ENCODE measurements around the gene DMRTB1. TPM values are rescaled to one million over a fixed set of nuclear protein-coding genes. Genes with fewer than 3 reads are reported as not detected.

The DMRTB1 gene
- total RNA-seq, 1 experiment from 2014 or later = not detected

- ChIA-PET CTCF (no interaction called here), POLR2A (ENCODE audit: unreplicated experiment) (interaction anchor here (0.6 kb wide), 1 partner anchor 383 kb away, joined by 4 read pairs; no protein-coding TSS in a partner anchor)
- H3K4me2 ChIP-seq (ENCODE audit: low read length) = no peak overlapping the region
- H3K9ac ChIP-seq (ENCODE audit: low read length) = no peak overlapping the region
- no peaks in the 10 kb centered on the region for H3K79me2 ChIP-seq (ENCODE audit: low read length)
- H3F3A ChIP-seq (ENCODE audit: low read length, unreplicated experiment) = no peaks in the 10 kb centered on the region
- H3K27me3 ChIP-seq (ENCODE audit: low read length) = peaks cover 16% of the 10 kb centered on the region; the same call in 1 of the 2 replicates
- DNase-seq (no peak), ATAC-seq (no peak)
- H3K27ac ChIP-seq (ENCODE audit: low read length) = no peak overlapping the region
- H3K9me3 ChIP-seq (ENCODE audit: low read length) = no peaks in the 10 kb centered on the region
- TF ChIP-seq, protein P1, sequence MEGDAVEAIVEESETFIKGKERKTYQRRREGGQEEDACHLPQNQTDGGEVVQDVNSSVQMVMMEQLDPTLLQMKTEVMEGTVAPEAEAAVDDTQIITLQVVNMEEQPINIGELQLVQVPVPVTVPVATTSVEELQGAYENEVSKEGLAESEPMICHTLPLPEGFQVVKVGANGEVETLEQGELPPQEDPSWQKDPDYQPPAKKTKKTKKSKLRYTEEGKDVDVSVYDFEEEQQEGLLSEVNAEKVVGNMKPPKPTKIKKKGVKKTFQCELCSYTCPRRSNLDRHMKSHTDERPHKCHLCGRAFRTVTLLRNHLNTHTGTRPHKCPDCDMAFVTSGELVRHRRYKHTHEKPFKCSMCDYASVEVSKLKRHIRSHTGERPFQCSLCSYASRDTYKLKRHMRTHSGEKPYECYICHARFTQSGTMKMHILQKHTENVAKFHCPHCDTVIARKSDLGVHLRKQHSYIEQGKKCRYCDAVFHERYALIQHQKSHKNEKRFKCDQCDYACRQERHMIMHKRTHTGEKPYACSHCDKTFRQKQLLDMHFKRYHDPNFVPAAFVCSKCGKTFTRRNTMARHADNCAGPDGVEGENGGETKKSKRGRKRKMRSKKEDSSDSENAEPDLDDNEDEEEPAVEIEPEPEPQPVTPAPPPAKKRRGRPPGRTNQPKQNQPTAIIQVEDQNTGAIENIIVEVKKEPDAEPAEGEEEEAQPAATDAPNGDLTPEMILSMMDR (conservative IDR thresholded peaks at IDR 0.05; ENCODE audit: low read depth, low read length) = no peak
- TF ChIP-seq EZH2 (IDR thresholded peaks at IDR 0.05; ENCODE audit: low read length, unreplicated experiment) = no peak
- no peak for TF ChIP-seq EZH2phosphoT487 (IDR thresholded peaks at IDR 0.05; ENCODE audit: borderline replicate concordance, low read length)
- H3K9me2 ChIP-seq (replicated peaks; ENCODE audit: low read length) = no peaks in the 10 kb centered on the region
- H3K4me3 ChIP-seq (ENCODE audit: low read length) = no peak overlapping the region
- H2AFZ ChIP-seq (ENCODE audit: low read length) = no peak overlapping the region
- H4K20me1 ChIP-seq (ENCODE audit: low read length) = no peaks in the 10 kb centered on the region
- BruUV-seq (replicated peaks) = no TSS peak
- no peaks in the 10 kb centered on the region for H3K36me3 ChIP-seq (ENCODE audit: low read depth, low read length)
- H3K4me1 ChIP-seq (ENCODE audit: insufficient read depth, low read length) = no peaks in the 10 kb centered on the region
- intact Hi-C loops (cut with micrococcal nuclease) = no loop called here
Measured at GRCh38 chr1:53490351-53490750, 31.2 kb downstream of the DMRTB1 start.

DNA sequence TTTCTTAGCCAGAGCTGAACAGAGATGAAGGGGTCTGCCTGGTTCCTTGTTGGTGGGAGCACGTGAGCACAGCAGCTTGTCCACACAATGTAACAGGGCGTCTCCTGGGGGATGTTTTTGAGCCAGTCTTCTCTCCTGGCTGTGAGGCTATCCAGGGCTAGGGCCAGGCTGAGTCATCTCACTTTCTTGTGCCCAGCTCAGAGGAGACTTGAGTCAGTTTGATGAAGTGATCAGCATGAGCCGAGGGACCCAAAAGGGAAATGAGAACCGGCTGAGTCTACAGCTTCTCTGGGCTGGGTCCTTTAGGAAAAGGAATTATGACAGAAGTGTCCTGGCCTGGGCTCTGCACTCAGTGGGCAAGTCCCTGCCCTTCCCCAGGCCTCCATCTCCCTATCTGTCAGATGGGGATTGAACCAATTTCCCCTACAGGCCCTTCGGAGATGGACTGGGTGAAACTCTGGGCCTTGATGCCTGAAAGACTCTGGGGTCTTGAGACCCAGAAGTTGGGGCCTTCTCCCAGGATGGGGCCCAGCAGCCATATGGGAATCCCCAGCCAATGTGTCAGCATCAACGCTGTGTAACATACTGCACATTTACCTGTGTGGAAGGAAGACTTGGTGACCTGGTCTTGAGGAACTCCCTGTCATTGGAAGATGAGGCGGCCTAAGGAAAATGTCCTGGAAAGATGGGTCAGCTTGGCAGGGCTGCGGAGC is 36.6 kb downstream of the DMRTB1 start:
- ChIA-PET CTCF (no interaction called here), POLR2A (ENCODE audit: unreplicated experiment) (interaction anchor here (0.6 kb wide), 1 partner anchor 16 kb away, joined by 6 read pairs; no protein-coding TSS in a partner anchor)
- Histone ChIP-seq H3K27ac (ENCODE audit: low read length) (no peak overlapping the region), H3K4me3 (ENCODE audit: low read length) (no peak overlapping the region), H3K9ac (ENCODE audit: low read length) (no peak overlapping the region), H4K20me1 (ENCODE audit: low read length) (no peaks in the 10 kb centered on the region), H3K36me3 (ENCODE audit: low read depth, low read length) (no peaks in the 10 kb centered on the region), H3K27me3 (ENCODE audit: low read length) (no peaks in the 10 kb centered on the region), H3K4me2 (ENCODE audit: low read length) (no peak overlapping the region), H3K4me1 (ENCODE audit: insufficient read depth, low read length) (no peaks in the 10 kb centered on the region), H3F3A (ENCODE audit: low read length, unreplicated experiment) (no peaks in the 10 kb centered on the region), H3K79me2 (ENCODE audit: low read length) (no peaks in the 10 kb centered on the region), H2AFZ (ENCODE audit: low read length) (no peak overlapping the region), H3K9me3 (ENCODE audit: low read length) (no peaks in the 10 kb centered on the region), H3K9me2 (replicated peaks; ENCODE audit: low read length) (no peaks in the 10 kb centered on the region)
- intact Hi-C loops (cut with micrococcal nuclease) = no loop called here
- ATAC-seq = no peak
- no TSS peak for BruUV-seq (replicated peaks)
- DNase-seq = no peak
- TF ChIP-seq, protein P1 (conservative IDR thresholded peaks at IDR 0.05; ENCODE audit: low read depth, low read length) = no peak
- TF ChIP-seq EZH2 (IDR thresholded peaks at IDR 0.05; ENCODE audit: low read length, unreplicated experiment) (no peak), EZH2phosphoT487 (IDR thresholded peaks at IDR 0.05; ENCODE audit: borderline replicate concordance, low read length) (no peak)

DNA sequence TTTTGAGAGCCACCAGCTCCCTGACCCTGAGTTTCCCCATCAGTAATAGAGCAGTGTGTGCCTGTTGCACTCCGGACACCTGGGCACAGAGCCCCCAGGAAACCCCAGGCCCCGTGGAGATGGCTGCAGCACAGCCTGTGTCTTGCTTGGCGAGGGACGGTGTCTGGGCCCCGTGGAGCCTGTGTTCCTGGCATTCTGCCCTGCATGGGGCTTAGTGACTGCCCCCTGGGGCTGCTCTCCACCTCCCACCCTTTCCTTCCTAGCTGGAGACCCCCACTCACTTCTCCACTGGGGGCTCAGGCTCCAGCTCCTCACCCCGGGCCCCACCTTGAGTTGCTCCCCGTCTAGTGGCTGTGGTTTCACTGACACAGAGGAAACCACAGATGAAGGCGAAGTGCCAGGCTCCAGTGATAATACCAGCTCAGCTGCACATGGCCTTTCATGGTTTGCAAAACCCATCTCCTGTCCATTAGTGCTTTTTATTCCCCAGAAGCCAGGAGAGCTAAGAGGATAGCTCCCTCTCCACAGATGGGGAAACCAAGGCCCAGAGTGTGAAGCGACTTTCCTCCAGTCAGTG is 39.4 kb downstream of the DMRTB1 start:
- H3K79me2 ChIP-seq (ENCODE audit: low read length) = no peaks in the 10 kb centered on the region
- H3K9me3 ChIP-seq (ENCODE audit: low read length) = no peaks in the 10 kb centered on the region
- H4K20me1 ChIP-seq (ENCODE audit: low read length) = no peaks in the 10 kb centered on the region
- no peak overlapping the region for H3K4me2 ChIP-seq (ENCODE audit: low read length)
- no peaks in the 10 kb centered on the region for H3K9me2 ChIP-seq (replicated peaks; ENCODE audit: low read length)
- ATAC-seq = peak; percentile 45; the same call in 1 of the 2 replicates
- H3K4me3 ChIP-seq (ENCODE audit: low read length) = no peak overlapping the region
- no peaks in the 10 kb centered on the region for H3K27me3 ChIP-seq (ENCODE audit: low read length)
- H2AFZ ChIP-seq (ENCODE audit: low read length) = no peak overlapping the region
- CTCF ChIA-PET = no interaction called here
- POLR2A ChIA-PET (ENCODE audit: unreplicated experiment) = no interaction called here
- intact Hi-C loops (cut with micrococcal nuclease) = no loop called here
- H3K27ac ChIP-seq (ENCODE audit: low read length) = no peak overlapping the region
- TF ChIP-seq EZH2 (IDR thresholded peaks at IDR 0.05; ENCODE audit: low read length, unreplicated experiment) (no peak), EZH2phosphoT487 (IDR thresholded peaks at IDR 0.05; ENCODE audit: borderline replicate concordance, low read length) (no peak)
- TF ChIP-seq, protein P1 (conservative IDR thresholded peaks at IDR 0.05; ENCODE audit: low read depth, low read length) = no peak
- no peaks in the 10 kb centered on the region for H3K36me3 ChIP-seq (ENCODE audit: low read depth, low read length)
- DNase-seq = peak; percentile 33
- no peaks in the 10 kb centered on the region for H3K4me1 ChIP-seq (ENCODE audit: insufficient read depth, low read length)
- H3F3A ChIP-seq (ENCODE audit: low read length, unreplicated experiment) = no peaks in the 10 kb centered on the region
- BruUV-seq (replicated peaks) = no TSS peak
- H3K9ac ChIP-seq (ENCODE audit: low read length) = no peak overlapping the region

All from PC-3 (cell line).